ENCODE results near the gene DPEP2NB.
"Not testable (repeated sequence)": the region's sequence is repeated elsewhere in the genome, so short reads cannot be mapped to it uniquely, and the experiment has no call there.

Gene DPEP2NB

DNA sequence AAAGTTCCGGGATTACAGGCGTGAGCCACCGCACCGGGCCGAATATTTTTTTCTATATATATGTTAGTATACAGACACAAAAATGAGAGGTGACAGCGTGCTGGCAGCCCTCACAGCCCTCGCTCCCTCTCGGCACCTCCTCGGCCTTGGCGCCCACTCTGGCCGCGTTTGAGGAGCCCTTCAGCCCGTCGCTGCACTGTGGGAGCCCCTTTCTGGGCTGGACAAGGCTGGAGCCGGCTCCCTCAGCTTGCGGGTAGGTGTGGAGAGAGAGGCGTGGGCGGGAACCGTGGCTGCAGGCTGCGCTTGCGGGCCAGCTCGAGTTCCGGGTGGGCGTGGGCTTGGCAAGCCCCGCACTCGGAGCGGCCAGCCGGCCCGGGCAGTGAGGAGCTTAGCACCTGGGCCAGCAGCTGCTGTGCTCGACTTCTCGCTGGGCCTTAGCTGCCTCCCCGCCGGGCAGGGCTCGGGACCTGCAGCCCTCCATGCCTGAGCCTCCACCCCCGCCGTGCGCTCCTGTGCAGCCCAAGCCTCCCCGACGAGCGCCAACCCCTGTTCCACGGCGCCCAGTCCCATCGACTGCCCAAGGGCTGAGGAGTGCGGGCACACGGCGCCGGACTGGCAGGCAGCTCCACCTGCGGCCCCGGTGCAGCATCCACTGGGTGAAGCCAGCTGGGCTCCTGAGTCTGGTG is 33.6 kb downstream of the DPEP2NB start:
- DNase-seq (ENCODE audit: low spot score), result no peak

DNA sequence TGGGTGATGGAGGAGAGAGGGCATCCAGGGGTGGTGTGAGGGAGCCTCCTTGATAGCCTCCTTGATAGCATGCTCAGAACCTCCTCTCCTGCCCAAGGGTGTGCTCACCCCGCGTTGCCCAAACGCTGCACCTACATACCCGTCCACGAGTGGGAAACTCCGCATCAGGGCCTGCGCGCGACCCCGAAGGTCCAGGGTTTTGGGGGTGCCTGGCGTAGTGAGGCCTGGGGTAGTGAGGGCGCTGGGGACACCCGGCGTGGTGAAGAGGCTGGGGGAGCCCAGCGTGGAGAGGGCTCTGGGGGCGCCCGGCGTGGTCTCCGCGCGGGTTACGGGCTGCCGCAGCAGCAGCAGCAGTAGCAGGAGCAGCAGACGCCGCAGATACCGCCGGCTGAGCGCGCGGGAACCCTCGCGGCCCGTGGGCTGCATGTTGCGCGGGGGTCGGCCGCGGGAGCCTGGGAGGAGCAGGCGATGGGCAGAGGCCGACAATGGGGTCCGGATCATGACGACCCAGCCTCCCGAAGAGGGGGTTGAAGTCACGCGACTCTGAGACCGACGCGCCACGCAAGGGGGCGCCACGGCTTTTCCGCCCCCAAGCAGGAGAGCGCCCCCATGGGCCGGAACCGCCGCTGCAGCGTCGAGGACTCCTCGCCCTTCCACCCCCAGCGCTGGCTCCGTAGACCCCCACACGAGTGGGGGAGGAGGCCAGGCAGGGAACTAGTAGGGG is 35.6 kb downstream of the DPEP2NB start, which contains the start of gene DPEP3:
TSS of gene DPEP3 (minus strand) at position 545 of the 724 bp plus-strand sequence. CDS start at position 426, 119 bp downstream.
- DNase-seq (ENCODE audit: low spot score), result no peak

DNA sequence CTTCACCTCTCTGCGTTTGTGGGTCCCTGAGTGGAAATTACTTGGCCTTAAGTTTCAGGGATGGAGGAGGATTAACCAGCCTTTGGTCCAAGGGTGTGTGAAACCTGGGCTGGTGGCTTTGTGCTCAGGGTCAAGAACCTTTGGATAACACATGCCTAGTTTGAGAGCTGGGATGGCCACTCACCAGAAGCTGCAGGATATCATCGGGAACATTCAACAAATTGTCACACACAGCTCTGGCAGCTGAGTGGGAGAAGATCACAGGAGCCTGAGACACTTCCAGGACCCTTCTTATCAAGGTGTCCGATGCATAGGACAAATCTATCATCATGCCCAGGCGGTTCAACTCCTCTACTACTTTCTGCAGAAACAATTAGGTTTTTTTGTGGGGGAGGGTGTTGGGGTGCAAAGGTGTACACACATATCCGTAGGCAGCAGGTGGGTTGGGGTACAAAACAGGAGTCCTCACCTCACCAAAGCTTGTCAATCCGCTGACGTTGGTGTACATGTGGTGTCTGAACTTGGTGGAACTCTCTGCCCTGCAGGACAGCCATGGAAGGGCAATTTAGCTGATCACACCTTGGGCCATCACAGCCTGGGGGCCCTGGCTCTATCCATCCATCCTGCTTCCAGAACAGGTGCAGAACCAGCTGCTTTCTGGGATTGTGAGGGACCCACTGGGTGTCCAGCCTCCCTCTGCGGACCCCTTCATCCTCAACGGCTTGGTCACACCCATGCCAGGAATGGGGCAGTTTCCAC is 38.1 kb downstream of the DPEP2NB start:
- no peak for DNase-seq (ENCODE audit: low spot score)

DNA sequence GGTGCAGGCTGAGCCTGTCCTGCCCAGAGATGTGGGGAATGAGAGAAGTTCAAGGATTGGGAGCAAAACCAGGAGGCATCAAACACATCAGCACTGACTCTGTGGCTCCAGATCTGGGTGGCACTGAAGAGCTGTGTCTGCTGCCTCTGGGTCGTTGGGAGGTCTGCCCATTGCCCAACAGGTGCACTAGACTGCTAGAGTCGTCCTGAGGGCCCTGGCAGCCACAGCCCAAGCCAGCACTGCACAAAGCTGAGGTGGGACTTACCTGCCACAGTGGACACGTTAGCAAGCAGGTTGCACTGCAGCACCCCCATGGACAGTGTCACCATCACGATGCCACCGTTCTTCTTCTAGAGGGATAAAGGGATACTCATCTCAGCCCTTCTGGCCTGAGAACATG is 38.7 kb downstream of the DPEP2NB start:
- DNase-seq (ENCODE audit: low spot score), result no peak

DNA sequence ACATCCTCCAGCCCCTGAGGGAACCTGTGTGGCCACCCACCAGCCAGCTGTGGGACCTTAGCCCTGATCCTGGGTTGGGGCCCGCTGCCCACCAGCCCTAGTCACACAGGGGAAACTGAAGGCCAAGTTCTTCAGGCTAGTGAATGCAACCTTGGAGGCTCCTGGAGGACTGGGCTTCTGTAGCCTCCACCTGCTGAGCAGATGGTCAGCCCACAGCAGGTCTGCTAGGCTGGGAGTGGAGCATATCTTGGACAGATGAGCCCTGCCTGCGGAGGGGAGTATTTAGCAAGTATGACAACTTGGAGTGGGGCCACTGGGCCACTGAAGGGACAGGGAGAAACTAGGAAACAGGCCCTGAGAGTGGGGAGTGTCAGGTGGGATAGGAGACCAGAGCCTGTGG is 39.5 kb downstream of the DPEP2NB start:
- DNase-seq (ENCODE audit: low spot score), result no peak

DNA sequence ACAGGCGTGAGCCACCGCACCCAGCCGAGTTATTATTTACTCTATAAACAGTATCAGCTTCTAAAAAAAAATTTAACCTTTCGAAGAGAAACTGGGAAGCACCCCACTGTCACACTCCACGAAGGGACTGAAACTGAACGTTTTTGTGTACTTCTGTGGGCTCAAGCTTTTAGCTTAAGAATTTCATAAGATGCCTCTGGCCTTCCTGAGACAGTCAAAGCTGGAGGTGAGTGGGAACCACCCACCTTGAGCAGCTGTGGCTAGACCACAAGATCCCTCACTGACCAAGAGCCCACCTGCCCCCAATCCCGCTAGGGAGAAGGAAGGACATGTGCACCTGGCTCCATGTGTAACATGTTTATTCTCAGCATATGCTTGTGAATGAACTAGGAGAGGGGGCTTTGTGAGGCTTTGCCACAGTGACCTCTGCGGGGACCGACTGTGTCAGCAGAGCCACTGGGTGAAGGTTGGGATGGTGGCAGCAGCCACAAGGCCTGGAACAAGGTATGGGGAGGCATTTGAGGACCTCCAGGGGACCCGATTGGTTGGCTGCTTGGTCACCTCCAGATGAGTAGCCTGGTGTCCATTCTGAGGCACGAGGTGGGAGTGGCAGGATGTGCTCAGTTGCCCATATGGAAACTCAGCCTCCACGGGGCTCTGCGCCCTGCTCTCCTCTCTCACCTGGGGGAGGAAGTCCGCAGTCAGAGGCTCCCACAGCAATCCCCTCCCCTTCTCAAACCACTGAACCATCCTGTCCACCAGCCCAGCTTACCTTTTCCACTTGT is 40.2 kb downstream of the DPEP2NB start:
- DNase-seq (ENCODE audit: low spot score), result no peak

DNA sequence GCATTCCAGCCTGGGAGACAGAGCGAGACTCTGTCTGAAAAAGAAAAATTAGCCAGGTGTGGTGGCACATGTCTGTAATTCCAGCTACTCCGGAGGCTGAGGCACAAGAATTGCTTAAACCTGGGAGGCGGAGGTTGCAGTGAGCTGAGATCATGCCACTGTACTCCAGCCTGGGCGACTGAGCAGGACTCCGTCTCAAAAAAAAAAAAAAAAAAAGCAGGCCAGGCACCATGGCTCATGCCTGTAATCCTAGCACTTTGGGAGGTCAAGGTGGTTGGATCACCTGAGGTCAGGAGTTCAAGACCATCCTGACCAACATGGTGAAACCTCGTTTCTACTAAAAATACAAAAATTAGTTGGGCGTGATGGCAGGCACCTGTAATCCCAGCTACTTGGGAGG is 43.4 kb downstream of the DPEP2NB start:
- DNase-seq (ENCODE audit: low spot score), result not testable (repeated sequence)

DNA sequence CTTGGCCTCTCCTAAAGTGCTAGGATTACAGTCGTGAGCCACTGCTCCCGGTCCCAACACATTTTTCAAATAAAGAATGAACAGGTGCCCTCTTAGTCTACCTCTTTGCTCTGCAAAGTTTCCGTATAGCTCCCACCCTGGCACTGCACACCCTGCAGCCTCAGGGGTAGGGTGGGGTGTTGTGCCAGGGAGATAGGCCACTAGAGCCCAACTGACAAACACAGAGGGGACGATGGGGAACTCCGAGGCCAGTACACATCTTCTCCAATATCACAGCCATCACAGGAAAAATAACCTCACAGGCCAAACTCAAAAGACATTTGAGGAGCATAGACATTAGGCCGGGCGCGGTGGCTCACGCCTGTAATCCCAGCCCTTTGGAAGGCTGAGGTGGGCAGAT is 44.6 kb downstream of the DPEP2NB start:
- no peak for DNase-seq (ENCODE audit: low spot score)

DNA sequence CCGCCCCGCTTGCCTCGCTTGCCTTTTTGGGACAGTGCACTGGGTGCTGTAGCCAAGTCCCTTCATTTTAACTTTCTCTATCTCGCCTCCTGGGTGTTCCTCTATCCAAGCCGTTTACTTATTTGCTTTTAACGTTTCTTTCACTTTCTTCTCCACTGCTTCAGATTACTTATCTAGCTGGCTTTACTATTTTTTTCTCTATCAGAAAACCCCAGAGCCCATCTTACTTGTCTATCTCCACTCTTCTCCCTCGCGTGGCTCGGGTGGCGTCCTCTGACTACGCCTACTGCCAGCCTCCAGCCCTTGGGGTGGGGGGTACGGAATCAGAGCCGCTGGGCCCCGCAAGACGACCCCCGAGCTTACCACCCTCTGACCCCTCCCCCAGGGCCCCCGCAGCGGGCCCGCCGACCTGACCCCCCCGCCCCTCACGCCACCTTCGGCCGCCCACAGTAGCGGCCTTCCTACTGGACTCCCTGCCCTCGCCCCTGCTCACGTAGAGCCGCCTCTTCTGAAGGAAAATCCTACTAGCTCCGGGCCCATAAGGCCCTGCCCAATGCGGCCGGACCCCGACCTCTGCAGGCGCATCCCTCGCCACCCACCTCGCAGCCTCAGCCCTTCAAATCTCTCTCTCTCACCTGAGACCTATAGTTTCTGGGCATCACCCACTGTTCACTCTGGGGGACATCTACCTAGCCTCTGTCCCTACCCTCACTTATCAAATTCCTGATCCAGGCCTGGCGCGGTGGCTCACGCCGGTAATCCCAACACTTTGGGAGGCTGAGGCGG is 46.3 kb downstream of the DPEP2NB start:
- DNase-seq (ENCODE audit: low spot score), result no peak

DNA sequence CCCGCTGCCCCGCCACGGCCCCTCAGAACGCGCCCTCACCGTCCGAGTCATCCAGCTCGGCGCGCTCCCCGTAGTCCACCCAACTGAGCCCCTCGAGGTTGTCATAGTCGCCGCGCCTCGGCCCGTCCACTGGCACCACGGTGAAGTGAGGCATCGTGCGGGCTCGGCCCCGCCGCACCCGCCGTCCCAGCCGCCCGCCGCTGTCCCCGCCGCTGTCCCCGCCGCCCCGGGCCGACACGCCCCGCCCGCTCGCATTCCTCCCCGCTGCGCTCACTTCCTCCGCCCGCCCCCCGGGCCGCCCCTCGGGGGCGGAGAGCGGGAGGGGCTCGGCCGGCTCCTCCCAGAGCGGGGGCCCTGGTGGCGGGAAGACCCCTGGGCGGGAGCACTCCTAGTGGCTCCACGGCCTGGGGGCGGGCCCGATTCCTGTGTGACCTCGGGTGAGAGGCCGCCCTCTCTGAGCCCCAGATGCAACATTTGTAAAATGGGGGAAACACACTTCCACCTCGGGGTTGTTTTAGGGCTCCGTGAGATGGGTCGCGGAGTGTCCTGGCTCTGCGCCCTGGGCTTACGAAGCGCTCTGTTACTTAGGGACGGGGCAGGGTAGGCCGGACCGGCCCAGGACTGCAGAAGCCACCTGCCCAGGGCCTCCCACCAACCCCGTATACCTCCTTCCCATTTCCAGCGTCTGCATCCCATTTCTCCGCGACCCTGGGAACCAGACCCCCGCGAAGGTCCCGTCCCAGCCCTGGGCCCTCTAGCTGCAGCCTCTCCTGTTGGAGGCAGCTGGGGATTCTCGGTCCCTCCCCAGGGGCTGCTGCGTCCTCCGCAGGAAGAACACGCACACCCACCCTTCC is 47.1 kb downstream of the DPEP2NB start, which contains the start of gene SLC12A4:
TSS of gene SLC12A4 (minus strand) at position 238 of the 854 bp plus-strand sequence. CDS start at position 154, 84 bp downstream.
- DNase-seq (ENCODE audit: low spot score), result peak; percentile 68

DNA sequence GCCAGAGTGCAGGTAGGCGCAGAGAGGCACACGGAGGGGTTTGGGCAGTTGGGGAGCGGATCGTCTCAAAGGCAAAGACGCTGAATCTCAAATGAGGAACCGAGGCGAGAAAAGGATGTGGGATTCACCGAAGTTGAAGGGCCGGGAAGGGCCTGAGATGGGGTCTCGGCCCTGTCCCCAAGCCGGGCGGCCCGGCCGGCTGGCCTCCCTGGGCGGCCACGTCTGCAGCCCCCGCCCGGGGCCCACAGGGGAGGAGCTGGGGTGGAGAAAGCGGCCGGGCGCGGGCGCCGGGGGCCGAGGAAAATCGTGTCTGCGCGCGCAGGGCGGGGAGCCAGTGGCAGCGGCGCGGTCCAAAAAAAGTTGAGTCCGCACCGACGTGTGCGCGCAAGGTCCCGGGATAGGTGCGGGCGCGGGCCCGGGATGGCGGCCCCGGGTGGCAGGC is 47.7 kb downstream of the DPEP2NB start:
- DNase-seq (ENCODE audit: low spot score), result no peak

DNA sequence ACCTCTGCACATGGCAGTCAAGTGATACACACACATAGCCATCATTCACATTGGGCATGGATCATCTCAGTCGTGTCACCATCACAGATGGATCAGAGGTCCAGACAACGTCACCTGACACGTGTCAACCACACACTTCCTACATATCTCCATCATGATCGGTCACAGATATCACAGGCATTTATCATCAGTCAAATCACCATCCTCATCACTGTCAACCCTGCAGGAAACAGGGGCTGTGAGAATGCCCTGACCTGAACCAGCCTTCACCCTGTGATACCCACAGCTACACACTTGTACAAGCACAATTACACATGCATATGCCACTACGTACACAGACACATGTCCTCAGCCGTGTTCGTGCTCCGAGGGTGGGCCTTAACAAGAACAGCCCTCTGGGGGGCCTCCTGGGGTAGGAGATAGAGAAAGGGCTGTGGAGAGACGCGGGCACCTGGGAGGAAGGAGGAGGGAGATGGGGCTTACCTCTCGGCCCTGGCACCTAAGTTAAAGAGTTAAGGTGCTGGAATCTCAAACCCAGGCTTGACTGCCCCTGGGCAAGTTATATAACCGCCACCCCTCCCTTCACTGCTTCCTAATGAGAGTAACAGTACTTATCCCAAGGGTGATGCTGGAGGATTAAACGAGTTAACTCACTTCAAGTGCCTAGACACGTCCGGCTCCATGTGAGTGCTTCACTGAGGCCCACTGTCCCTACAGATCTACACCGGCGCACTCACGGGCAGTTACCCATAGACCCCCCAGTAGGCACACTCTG is 48.3 kb downstream of the DPEP2NB start:
- DNase-seq (ENCODE audit: low spot score), result no peak

DNA sequence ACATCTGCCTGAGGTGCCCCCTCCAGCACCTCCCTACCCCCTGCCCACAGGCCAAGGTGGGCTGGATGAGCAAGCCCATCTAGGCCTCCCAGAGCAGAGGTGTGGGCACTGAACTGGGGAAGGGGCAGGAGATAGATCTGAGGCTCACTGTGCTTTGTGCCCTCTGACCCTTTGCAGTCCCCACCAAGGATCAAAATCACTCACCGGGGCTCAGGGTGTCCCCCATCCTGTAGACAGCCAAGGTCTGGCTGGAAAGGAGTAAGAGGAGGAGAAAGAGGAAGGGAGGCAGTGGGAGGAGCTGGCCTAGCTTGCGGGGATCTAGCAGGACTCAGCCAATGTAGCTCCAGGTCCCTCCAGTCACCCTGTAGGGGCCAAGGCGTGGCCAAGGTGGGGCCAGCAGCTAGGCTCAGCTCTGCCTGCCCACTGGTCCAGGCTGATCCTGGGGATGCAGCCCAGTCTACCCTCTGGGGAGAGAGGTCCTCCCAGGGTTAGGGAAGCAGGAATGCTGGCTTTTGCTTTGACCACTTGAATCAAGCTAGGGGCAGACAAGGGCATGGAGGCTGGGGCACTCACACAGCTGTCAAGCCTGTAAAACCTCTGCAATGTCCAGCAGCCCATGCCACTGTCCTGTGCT is 49.0 kb downstream of the DPEP2NB start:
- no peak for DNase-seq (ENCODE audit: low spot score)

DNA sequence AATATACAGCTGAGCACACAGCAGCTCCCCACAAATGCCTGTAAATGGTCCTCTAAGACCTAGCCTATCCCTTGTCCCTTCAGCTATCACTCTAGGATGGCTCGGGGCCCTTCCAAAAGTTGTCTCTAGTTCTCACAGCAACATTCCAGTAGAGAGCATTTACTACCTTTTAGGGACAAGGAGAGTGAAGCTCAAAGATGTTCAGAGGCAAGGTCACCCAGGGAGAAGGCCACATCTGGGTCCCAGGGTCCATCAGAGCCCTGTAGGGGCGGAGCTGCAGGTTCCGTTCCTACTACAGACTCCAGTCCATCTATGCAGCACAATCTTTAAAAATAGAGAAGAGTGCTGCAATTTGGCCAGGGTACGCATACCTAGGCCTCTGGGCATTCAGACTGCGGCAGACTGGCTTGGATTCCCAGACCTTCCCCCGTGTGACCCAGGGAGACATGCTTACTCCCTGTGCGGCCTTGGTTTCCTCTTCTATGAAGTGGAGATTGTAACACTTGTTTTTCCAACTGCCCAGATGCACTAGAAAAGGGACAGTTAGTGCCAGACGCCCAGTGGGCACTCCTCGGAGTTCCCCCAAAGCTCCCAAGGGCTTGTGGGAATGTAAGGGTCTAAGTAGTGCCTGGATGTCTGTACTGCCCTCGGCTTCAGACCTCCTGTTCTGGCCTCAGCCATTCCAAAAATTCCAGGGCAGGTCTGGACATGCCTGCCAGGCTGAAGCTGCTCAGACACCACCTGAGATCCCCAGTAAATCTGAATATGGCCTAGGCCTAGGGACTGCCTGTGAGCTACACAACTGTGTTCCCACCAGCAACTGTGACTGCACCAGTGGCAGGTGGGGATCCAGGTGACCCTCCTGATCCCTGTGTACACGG is 49.8 kb downstream of the DPEP2NB start:
- no peak for DNase-seq (ENCODE audit: low spot score)

DNA sequence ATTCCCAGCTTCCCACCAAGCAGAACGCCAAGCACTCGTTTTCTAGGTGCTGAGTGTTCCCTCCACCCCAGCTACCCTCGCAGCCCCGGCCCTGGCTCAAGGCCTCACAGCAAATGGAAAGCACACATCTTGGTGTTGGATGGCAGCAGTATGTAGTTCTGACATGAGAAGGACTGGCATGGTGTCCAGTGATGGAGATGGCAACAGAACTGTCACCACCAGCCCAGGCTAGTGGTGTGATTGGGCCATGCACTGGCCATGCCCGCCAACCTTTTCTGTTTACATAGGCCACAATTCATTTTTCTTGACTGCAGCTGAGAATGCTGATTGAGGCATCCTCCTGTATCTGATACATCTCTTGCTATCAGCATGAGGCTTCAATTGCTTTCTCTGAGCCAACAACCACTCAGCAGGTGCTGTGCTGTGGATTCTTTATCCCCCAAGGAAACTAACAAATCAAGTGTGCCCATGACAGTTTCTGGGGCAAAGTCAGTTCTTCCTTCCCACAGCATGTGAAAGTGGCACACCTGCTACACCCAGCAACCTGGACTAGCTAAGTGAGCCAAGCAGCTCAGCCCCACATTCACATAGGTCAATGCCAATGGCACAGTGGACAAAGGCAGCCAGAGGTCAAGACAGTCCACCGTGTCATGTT is 51.1 kb downstream of the DPEP2NB start:
- no peak for DNase-seq (ENCODE audit: low spot score)

DNA sequence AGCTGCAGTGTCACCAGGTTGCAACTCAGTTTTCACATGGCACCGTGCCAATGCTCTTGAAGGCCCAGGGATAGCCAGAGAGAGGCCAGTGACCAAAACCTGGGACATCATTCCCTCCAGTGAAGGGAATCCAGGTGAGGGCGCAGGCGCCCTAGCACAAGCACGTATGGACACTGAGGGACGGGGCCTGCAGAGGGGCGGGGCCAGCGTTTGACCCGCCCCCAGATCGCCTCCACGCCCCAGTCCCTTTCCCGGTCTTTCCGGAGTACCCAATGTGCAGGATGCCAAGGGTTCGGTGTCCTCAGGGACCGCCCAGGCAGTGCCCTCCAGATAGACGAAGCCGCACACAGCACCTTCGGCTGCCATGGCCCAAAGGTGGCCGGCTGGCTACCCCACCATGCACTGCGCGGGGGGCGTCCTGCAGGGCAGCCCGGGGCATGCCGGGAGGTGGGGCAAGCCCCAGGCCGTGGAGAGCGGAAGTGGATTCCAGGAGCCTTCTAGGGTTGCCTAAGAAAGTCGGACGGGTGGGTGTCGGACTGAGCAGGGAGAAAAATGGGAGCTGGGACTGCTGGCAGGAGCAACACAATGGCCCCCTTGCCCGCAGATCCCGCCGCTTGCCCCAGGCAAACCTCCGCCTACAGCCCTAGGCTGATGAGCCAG is 51.9 kb downstream of the DPEP2NB start:
- DNase-seq (ENCODE audit: low spot score), result no peak

All from COLO829 (cell line).